ENCODE data around the gene IFNAR1. TPM values are rescaled to one million over a fixed set of nuclear protein-coding genes. Genes with fewer than 3 reads are reported as not detected.

The IFNAR1 gene
- total RNA-seq (2021; ENCODE audit: unreplicated experiment) (20.5 TPM), Bru-seq, nascent RNA (percentile 71 among the genes with signal in this experiment), BruChase-seq, experiment 1, labeled RNA remaining after a 6-hour chase (percentile 82 among the genes with signal in this experiment), BruChase-seq, experiment 2, labeled RNA remaining after a 2-hour chase (percentile 73 among the genes with signal in this experiment)
- polyA plus RNA-seq (2012), result 6.4 and 7.3 TPM in 2 replicates
- long read RNA-seq, full-length matches to known transcripts, result 31 of 55 reads
- long read RNA-seq, partial matches to known transcripts, result 10 of 55 reads
- long read RNA-seq, other reads (novel, unspliced or antisense), result 14 of 55 reads

DNA sequence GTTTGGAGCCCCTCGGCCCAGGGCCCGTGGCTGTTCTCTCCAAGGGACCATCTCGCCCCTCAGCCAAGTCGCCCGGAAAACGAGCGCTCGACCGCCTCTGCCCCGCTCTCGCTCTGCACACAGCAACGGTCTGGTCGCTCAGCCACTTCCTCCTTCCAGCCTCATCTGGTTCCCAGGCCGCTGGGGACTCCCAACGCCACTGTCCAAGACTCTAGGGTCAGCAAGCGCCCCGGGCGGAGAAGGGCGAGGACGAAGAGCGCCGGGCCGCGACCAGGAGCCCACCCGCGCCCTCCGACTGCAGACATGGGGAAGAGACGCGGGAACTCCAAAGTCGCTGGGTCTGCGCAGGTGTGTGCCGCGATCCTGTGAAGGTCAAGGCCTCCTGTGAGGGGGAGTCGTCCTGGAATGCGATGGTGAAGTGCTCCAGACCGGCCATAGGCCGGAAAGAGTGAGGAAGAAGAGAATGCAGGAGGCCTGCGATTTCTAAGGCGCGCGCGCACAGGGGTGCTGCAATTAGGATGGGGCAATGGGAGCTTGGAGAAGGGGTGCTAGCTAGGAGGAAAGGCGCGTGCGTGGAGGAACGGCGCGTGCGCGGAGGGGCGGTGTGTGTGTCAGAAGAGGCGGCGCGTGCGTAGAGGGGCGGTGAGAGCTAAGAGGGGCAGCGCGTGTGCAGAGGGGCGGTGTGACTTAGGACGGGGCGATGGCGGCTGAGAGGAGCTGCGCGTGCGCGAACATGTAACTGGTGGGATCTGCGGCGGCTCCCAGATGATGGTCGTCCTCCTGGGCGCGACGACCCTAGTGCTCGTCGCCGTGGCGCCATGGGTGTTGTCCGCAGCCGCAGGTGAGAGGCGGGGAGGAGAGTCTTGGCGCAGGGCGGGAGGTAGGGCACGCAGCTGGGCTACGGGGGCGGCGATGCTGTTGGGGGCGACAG lies at the start of gene IFNAR1:
IFNAR1 (plus strand) TSS at position 680 of the 931 bp plus-strand sequence; CDS start at position 766, 86 bp downstream.
- Histone ChIP-seq H3K27ac (ENCODE audit: low read depth, low read length) (peak within 1 kb of the TSS; percentile 84), H3K9ac (ENCODE audit: low read length) (peak within 1 kb of the TSS; percentile 90), H4K20me1 (ENCODE audit: insufficient read depth) (no peaks in the 10 kb centered on the region), H2AFZ (ENCODE audit: low read depth, low read length, poor library complexity, severe bottlenecking) (peak within 1 kb of the TSS; percentile 98), H3K4me1 (ENCODE audit: control insufficient read depth in 1 of 2, insufficient read depth in 2 of 2, low read length in 2 of 2) (peaks cover 0 to 13% of the 10 kb centered on the region in 2 experiments; a peak in 1 of 4 replicates), H3K4me2 (ENCODE audit: low read length) (peak within 1 kb of the TSS; percentile 88), H3K79me2 (ENCODE audit: insufficient read depth, low read length) (peaks cover 44% of the 10 kb centered on the region), H3K9me2 (ENCODE audit: insufficient read depth) (no peaks in the 10 kb centered on the region), H3K36me3 (ENCODE audit: control insufficient read depth in 1 of 2, insufficient read depth in 2 of 2, low read length in 2 of 2) (no peaks in the 10 kb centered on the region), H3K9me3 (ENCODE audit: control insufficient read depth in 1 of 2, insufficient read depth in 1 of 2, low read depth in 1 of 2, low read length in 2 of 2) (no peaks in the 10 kb centered on the region), H3K4me3 (replicated peaks in 1 of 2; ENCODE audit: low read depth in 1 of 2, low read length in 2 of 2) (peak within 1 kb of the TSS; percentile 92 to 98), H3K27me3 (ENCODE audit: insufficient read depth, low read length) (no peaks in the 10 kb centered on the region)
- ChIA-PET CTCF (interaction anchor here (0.6 to 2.0 kb wide), 6 partner anchors 18 to 281 kb away, joined by 3 to 17 read pairs (median 6); no protein-coding TSS in a partner anchor), POLR2A (interaction anchor here (0.9 to 1.4 kb wide), 3 partner anchors 56 to 246 kb away, joined by 3 to 6 read pairs (median 6); partner anchors contain the start of gene IL10RB), RAD21 (ENCODE audit: low non-redundant PET in 1 of 2, low total read pairs in 2 of 2, uncharacterized antibody in 2 of 2, unreplicated experiment in 2 of 2) (interaction anchor here in 1 of 2 experiments (1.2 to 1.6 kb wide), 2 partner anchors 37 to 120 kb away, joined by 4 to 5 read pairs; no protein-coding TSS in a partner anchor)
- TSS peak; percentile 96 for BruUV-seq (replicated peaks)
- ATAC-seq, result peak; percentile 95
- peak; percentile 66 for TF ChIP-seq YY1 (IDR thresholded peaks at IDR 0.05; ENCODE audit: extremely low read depth, insufficient replicate concordance, low read depth, low read length)
- peak; percentile 68; the same call in 1 of the 2 replicates for TF ChIP-seq ZFX (IDR thresholded peaks at IDR 0.05)
- TF ChIP-seq, protein P1, sequence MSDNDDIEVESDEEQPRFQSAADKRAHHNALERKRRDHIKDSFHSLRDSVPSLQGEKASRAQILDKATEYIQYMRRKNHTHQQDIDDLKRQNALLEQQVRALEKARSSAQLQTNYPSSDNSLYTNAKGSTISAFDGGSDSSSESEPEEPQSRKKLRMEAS (IDR thresholded peaks at IDR 0.05), result peak; percentile 81
- peak; percentile 95 for TF ChIP-seq POLR2A (IDR thresholded peaks at IDR 0.05; ENCODE audit: borderline replicate concordance, extremely low read depth, insufficient read depth, insufficient read length)
- no peak for TF ChIP-seq ZNF274 (IDR thresholded peaks at IDR 0.05; ENCODE audit: low read depth, low read length)
- TF ChIP-seq POLR2AphosphoS5 (IDR thresholded peaks at IDR 0.05; ENCODE audit: low read depth, low read length), result peak; percentile 90
- peak; percentile 49 for TF ChIP-seq TCF7L2 (IDR thresholded peaks at IDR 0.05; ENCODE audit: borderline replicate concordance, extremely low read depth, insufficient read depth, insufficient read length)
- no peak for TF ChIP-seq CBX3 (IDR thresholded peaks at IDR 0.05; ENCODE audit: low read depth)
- DNase-seq (ENCODE audit: low read depth, low spot score), result peak; percentile 94
- intact Hi-C loops (cut with micrococcal nuclease), result no loop called here
